Iris pigment epithelial cell (primary cell): ENCODE data around the gene PDHX.

Source experiments
- DNase-seq: peaks from one replicate; pipeline ENCODE4 v3.0.0-alpha.2; 2011; ENCODE audit warnings: low read depth

The PDHX gene

DNA sequence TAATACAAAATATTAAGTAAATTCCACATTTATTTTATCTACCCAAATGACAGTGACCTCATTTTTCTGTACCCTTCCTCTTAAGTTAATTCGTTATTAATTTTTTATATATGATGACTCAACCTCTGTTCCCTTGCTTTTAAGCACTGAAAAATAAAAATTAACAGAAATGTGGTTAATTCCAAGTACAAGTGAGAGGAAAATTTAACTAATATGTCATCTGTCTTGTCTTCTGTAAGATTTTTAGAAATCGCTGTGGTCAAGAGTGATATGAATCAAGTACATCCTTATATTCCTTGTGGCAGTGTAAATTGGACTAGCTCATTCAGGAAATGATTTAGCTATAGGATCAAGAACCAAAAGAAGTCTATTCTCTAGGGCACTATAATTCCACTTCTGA, 74.5 kb downstream of the PDHX start:
- no peak for DNase-seq

DNA sequence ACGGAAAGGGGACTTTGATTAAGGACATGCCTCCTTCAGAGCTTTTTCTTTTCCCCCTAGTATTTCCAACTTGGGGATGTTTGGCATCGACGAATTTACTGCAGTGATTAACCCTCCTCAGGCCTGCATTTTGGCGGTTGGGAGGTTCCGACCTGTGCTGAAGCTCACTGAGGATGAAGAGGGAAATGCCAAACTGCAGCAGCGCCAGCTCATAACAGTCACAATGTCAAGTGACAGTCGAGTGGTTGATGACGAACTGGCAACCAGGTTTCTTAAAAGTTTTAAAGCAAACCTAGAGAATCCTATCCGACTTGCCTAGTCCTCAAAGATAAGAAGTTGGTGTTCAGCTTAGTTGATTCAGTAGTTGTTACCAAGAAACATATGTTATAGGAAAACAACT, 78.4 kb downstream of the PDHX start:
- DNase-seq, result no peak

DNA sequence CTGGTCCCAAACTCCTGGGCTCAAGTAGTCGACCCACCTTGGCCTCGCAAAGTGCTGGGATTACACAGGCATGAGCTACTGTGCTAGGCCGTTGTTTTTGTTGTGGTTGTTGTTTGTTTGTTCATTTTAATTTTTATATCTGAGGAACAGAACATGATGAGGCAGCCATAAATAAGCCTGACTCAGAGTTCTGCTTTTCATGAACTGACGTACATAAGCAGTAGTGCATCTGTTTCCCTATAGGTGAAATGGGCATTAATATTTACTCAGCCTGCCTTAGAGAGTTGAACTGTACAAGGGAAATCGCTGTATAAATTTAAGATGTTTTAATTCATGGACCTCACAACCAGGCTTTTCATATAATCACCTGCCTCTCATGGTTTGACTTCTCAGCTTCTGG, 80.5 kb downstream of the PDHX start:
- DNase-seq, result no peak

DNA sequence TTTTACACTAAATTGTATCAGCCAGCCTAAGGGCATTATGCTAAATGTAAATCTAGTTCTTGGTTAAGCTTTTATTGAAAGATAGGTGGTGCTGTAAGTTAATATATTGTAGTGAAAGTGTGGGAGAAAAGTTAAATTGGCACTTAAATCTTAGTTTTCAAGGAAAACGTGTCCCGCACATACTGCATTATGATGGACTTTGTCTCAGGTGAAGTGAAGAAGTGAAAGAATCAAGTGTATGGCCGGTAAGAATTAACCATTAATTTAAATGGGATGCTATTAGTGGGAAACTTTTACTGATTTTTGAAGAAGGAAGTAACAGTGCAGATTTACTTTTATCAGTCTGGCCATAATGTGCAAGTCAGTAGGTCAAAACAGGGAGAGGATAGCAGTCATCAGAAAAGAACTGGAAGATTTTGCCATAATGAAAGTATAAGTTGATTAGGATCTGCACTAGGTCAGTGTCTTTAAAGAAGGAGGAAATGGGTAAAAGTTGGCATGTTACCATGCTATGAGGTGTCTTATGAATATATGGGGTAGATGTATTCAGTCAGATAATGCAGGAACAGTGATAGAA, 81.6 kb downstream of the PDHX start:
- DNase-seq, result no peak

DNA sequence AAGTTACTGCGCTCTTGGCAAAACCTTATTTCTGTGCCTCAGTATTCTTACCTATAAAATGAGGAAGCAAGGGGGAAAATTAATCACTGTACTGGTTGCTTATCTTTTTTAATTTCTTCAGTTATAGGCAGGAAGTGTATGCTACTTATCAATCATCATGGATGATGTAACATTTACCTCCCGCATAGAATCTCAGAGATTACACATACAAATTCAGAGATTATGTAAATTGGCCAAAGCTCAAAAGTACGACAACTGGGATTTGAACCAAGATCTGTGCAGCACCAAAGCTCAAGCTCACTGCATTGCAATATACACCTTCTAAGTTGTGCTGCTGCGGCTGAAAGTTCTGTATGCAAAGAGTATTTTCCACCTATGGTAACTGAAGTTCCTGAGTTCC, 83.0 kb downstream of the PDHX start:
- DNase-seq, result no peak

DNA sequence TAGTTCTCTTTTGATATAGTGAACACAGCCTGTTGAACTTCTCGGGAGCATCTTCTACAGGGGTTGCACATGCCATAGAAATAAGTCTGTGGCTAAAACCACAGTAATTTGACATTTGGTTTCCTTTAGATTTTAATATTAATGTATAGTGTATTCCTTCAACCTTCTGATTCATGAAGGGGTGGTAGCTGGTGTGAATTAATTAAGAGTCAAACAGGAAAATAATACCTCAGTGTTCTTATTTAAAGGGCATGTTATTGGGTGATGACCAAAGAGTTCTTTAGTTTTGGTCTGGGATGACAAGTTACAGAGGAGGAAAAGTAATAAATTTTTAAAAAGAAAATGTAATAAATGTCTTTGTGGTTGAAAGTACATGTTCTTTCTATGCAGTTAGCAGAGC, 86.8 kb downstream of the PDHX start:
- no peak for DNase-seq

DNA sequence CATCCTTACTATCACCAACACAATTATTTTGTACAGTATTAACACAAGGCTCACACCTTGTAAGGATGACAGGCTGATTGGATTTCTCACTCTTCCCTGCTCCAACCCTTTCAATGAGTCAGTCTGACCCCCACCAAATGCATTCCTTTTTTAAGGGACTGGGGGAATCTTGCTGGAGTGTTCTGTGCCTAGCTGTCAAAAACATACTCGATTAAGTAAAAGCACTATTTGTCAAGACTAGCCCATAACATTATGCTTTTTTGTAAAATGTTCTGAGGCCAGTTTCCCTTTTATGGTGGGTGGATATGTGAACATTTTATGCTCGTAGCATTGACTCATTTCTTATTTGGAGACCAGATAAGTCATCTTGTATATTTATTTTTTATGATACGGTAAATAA, 87.2 kb downstream of the PDHX start:
- peak; percentile 28 for DNase-seq

DNA sequence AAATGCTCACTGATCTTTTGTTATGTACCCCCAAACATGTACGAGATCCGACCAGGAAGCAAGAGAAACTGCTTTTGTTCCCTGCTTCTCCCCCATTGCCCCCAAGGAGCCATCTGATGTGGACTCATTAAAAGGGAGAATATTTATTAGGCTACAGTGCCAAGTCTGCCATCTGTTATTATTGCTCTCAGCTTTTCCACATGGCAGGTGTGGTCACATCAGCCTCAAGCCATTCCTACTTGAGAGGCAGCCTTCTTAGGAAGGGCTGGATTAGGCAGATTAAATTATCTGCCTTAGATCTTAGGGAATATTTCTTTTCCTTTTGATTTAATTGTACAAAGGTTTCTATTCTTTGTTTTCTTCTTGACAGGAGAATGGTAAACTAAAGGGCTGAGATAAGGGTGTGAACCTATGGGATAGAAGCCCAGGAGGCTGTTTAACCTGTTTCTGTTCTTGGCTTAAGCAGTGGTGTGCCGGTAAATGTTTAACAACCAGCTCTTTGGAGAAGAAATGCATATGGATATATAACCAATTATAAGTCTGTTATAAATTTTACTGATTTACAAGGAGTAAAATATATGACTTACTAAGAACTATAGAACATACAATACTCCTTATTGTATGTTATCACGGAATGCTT, 88.8 kb downstream of the PDHX start:
- DNase-seq, result no peak

DNA sequence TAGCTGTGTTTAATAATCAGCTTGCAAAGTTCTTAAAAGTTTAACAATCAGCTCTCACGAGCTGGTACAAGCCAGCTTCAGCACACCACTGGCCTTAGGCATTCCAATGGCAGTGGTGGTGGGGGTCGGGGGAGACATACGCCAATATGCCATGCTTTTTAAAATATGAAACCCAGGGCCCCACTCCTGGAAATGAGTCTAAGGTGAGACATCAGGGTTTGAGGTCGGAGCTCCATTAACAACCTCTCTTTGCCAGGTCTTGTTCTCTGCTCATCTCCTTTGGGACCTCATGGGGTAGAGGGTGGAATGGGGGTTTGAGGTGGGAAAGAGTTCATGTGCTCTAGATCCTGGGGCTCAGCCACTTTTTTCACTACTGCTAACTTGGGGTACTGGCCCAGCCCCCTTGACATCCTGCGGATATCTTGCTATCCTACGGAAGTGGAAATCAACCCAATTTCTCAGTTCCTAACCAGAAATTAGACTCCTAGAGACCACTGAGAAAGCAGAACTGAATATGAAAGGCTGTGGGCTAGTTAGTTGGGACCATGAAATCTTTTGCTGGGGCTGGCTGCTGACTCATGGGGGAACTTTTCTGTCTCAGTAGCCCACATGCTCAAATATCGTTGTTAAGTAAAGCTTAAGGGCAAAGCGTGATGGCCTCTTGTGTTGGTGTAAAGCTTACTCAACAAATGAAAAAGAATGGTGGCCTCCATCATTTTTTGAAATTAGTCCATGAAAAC, 90.1 kb downstream of the PDHX start:
- peak; percentile 35 for DNase-seq

DNA sequence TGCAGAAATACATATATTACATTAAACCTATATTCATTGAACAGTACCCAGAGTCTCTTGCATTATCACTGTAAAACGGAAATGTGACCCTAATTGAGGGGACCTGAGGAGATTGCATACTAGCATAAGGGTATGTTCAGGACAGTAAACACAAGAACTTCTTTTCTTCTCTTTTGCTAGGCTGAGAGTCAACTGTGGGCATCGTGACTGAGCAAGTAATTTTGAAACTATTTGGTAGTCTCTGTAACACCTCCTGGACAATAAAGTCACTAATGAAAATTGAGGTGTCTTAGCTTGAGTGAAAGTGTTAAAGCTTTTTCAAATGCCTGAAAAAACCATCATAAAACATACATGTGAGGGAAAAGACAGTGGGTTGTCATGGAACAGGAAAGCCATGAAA, 90.9 kb downstream of the PDHX start:
- no peak for DNase-seq

DNA sequence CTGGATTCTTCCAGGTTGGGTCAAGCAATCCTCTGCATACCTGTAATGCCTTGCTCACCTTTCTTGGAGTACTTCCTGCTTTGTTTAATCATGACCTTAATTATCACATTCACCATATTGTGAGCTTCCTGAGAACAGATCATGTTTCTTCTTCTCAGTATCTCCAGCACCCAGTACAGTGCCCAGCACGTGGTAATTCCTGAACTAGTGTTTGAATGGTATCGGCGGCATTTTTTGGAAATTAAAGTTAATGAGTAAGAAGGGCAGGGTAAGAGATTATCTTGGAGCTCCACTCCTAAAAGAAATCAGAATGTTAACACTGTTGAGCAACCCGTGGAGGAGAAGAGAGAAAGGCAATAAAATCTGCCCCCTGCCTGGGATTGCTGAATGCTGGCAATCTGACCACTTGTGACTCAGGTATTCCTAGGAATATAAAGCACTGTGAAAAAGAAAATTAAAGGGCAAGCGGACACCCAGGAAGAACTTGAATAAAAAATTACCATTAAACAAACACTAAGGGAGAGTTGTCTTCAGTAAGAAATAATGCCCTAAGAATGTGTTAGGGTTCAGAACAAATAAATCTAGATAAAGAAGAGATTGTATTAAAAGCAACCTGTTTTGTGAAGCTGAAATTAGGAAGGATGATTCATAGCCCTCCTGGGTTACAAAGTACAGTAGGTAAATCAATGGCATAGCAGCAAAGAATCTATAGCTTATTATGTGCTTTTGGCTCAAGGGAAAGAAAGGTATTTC, 92.9 kb downstream of the PDHX start:
- DNase-seq, result peak; percentile 76

DNA sequence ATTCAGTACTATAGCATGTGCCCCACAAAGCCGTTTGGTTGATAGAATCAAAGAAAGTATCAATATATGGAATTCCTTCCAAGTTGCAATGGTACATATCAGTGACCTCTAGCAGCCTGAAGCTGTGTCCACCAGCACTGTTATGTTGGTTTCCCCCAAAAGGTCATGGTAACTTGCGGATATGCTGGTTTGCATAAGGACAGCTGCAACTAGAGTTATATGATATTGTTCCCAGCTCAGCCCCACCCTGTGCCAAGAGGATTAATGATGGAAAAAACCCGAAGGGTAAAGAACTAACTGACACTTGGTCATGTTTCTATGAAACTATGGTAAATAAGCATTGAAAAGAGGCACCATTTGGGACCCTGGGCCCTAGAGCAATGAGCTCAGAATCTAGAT, 93.5 kb downstream of the PDHX start:
- no peak for DNase-seq

DNA sequence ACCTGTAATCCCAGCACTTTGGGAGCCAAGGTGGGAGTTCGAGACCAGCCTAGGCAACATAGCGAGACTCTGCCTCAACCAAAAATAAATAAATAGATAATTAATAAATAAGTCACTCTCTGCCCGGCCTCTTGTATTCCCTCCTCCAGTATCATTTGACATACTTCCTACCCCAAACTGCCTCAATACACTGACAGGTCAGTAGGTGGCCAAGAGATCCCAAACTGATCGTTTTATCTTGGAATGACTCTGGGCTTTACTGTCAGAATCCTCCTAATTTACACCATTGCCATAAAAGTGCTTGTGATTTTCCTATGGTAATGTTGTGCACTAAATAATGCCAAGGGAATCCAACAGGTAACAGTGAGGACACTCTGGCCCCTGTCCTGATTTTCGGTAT, 94.2 kb downstream of the PDHX start:
- no peak for DNase-seq

DNA sequence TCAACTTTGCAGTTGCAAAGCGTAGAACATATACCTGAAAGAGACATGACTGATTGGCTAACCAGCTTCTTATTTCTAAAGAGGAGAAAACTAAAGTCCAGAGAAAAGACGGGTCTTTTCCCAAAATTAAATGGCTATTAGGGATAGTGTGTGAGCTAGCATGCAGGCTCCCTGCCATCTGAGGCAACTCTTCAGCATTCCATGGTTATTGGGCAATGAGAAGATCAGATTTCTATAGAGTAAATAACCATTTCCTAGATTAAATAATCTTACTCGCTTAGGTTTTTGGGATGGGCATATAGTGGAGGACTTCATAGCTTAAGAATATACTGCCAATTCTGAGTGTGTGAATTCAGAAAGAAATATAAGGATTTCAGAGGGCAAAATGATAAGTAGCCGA, 95.0 kb downstream of the PDHX start:
- peak; percentile 40 for DNase-seq

DNA sequence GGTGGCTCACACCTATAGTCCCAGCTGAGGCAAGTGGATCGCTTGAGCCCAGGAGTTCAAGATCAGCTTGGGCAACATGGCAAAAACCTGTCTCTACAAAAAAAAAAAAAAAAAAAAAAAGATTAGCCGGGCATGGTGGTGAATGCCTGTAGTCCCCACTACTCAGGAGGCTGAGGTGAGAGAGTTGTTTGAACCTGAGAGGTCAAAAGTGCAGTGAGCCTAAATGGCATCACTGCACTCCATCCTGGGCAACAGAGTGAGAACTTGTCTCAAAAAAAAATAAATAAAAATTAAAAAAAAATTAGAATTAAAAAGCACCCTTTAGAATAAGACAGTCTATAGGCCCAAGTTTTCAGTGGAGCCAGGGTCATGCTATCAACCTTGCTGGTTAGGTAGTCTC, 95.5 kb downstream of the PDHX start:
- DNase-seq, result no peak

DNA sequence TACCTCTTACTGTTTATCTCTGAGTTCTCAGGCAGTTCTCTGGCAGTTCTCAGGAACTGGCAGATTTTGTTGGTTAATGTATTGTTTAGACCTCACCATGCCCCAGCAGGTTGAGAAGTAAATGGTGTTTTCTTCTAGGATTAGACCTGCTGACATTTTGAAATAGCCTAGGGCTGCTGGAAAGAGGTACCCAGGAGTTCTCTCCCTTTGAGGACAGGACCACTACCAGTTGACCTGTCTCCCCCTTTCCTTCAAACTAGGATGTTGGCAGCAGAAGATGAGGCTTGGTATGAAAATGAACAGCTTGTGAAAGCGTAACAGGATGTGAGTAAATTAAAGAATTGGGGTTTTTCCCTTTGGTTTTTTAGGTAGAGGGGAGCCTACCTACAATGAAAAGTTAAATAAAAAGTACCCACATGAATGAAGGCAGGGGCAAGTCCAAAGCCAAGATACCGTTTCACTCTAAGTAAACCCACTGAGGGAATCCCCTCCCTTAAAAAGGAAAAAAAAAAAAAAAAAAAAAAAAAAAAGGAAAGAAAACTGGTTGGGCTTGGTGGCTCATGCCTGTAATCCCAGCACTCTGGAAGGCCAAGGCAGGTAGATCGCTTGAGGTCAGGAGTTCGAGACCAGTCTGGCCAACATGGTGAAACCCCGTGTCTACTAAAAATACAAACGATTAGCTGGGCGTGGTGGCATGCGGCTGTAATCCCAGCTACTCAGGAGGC, 96.2 kb downstream of the PDHX start:
- DNase-seq, result no peak

DNA sequence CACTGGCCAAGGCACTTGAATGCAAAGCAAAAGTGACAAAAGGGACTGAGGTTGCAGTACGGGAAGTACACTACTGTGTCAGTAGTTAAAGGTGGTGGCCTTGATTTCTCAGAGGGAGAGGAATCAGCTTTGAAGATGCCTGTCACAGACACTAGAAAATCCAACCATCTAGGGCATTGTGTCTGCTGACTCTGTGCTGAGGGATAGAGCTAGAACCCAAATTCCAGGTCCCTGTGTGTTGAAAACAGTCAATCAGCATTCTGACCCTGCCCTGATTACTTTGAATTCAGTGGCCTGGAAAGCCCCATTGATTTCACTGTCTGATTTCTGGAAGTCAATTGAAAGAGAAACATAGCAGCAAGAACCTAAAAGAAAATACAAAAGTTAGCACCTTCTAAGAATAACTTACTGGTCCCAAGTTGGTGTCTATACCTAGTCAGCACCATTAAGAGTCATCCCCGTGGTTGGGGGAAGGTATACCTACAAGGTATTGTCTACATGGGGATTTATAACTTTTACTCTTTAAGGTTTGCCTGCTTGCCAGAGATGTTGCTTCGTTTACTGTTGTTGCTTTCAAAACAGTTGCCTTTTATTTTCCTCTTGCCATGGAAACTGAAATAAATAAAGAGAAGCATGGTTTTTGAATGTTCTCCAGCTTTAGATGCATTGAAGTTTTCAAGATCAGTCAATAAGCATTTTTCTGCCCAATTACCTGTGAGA, 97.3 kb downstream of the PDHX start:
- no peak for DNase-seq

DNA sequence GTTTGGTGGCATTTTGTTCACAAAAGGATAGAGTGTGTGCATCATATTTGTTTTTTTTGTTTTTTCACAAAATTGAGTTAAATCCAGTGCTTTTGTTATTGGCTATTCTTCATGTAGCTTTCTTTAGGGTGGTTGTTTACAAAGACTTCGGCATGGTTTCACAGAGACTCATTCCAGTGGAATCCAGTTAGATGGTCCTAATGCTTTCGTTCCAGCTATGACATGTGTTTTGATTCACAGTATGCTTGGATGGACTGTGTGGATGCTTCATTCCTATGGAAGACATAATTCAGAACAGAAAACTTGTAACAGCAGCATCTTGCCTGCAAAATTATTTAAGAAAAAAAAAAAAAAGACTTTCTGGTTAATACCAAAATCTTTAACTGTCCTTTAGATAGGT, 97.9 kb downstream of the PDHX start:
- DNase-seq, result peak; percentile 92

DNA sequence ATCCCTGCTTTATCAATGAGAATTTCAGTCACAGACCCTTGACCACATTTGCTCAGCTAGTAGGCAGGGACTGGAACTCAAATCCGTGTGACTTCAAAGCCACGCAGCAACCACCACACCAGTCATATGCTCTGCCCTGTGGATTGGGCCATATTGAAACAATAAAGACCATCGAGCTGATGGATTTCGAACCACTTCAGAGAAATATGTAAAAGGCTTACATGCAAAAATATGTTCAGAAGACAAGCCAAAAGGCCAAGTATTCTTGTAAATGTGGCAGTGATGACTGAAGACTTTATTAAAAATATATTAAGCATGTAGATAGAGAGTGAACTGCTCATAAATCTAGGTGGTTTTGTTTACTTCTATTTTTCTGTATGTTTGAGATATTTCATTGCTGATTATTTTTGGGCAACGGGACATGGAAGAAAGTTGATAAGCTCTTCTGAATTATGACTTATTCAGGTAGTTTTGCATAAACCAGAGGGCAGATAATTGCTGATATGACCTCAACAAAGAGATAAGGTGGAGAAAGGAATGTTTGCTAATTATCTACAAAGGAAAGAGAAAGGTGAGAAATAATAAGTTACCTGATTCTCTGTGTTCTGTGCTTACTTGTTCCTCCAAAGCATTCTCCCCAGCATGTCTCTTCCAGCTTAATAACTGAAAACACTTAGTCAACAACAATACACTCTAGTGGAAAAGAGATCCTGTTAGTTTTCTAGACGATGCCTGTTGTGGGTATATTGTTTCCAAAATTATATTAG, 99.4 kb downstream of the PDHX start:
- DNase-seq, result no peak

DNA sequence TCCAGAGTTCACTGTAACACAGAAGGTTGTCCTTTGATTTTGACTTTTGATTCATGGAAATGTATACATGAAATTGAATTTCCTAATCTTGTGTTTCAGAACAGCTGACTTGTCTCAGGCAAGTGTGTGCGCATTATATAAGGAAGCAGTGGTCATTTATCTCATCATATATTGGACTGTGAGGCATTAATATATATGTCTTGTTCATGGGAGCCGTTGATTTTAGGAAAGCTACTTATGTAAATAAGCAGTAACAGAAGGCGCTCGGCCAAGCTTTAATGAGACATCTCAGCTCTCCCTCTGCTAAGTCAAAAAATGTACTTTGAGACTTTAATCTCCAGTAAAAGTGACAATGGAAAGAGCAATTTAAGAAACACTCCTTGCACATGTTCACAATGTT, 100.5 kb downstream of the PDHX start:
- no peak for DNase-seq
